Thoracic aorta (tissue), 2 donors: ENCODE results near the gene GALNT9. TPM values are rescaled to one million over a fixed set of nuclear protein-coding genes. Genes with fewer than 3 reads are reported as not detected.

ENCODE experiments used
- ATAC-seq: fragments of 150-250 bp; one replicate; pipeline ENCODE4 v1.8.0; 2017; ENCODE audit warnings: low read depth; ENCODE audit not compliant: insufficient number of reproducible peaks, low FRiP score
- DNase-seq: peaks from one replicate; pipeline ENCODE4 v3.0.0-alpha.2; 2020; ENCODE audit warnings: low spot score
- H3K27ac ChIP-seq, 2 donors: fragments of 200-600 bp; sonication (generic); 1 replicate in 1 of 2; 2 replicates in 1 of 2; pipeline ENCODE4 v1.5.1; 2016; ENCODE audit warnings: mild to moderate bottlenecking in 2 of 2, moderate library complexity in 2 of 2
- H3K27me3 ChIP-seq: fragments of 200-600 bp; sonication (generic); replicated peaks from 2 replicates; pipeline ENCODE4 v1.6.0; 2016; ENCODE audit warnings: mild to moderate bottlenecking; ENCODE audit not compliant: insufficient read depth
- H3K36me3 ChIP-seq: fragments of 200-600 bp; sonication (generic); one replicate; pipeline ENCODE4 v1.5.1; 2016
- H3K4me1 ChIP-seq, 2 donors: fragments of 200-600 bp; sonication (generic); 1 replicate in 1 of 2; 2 replicates in 1 of 2; pipeline versions ENCODE4 v1.5.1 to v1.6.0; 2016; ENCODE audit warnings: low read depth in 2 of 2, mild to moderate bottlenecking in 1 of 2; ENCODE audit not compliant: control insufficient read depth in 1 of 2
- H3K4me3 ChIP-seq: fragments of 200-600 bp; sonication (generic); 2 replicates; pipeline ENCODE4 v1.5.1; 2016; ENCODE audit warnings: mild to moderate bottlenecking
- H3K9me3 ChIP-seq: fragments of 200-600 bp; sonication (generic); 2 replicates; pipeline ENCODE4 v1.5.1; 2016
- CTCF ChIP-seq: fragments of 200-600 bp; sonication (generic); IDR thresholded peaks from one replicate; pipeline ENCODE4 v1.5.1; 2019; ENCODE audit warnings: antibody characterized with exemption
- total RNA-seq, 2 donors: library from RNA; depleted of rRNA; stranded (reverse); fragments of >200 nt; gene quantifications; one replicate each; pipeline versions ENCODE4 v1.1.0 to v1.2.3, GENCODE V29; 2016

Gene GALNT9
- total RNA-seq, 2 donors from 2014 or later, result 1.7 TPM; not detected in 1

- no peak overlapping the region for H3K4me3 ChIP-seq
- no peak for TF ChIP-seq CTCF
Measured at GRCh38 chr12:132276066-132276826, 53.1 kb downstream of the GALNT9 start.

GRCh38 chr12:132275631-132276030, 53.8 kb downstream of the GALNT9 start:
- Histone ChIP-seq H3K4me1 (peaks cover 0 to 7% of the 10 kb centered on the region in 2 donors), H3K4me3 (no peak overlapping the region), H3K36me3 (no peaks in the 10 kb centered on the region), H3K27me3 (no peaks in the 10 kb centered on the region), H3K9me3 (no peaks in the 10 kb centered on the region), H3K27ac (no peak overlapping the region)
- ATAC-seq (no peak), DNase-seq (no peak)
- no peak for TF ChIP-seq CTCF

More at GRCh38 chr12:132276066-132276826, 53.1 kb downstream of the GALNT9 start:
- Histone ChIP-seq H3K9me3 (no peaks in the 10 kb centered on the region), H3K27ac (no peak overlapping the region), H3K4me1 (peaks cover 0 to 7% of the 10 kb centered on the region in 2 donors), H3K36me3 (no peaks in the 10 kb centered on the region), H3K27me3 (no peaks in the 10 kb centered on the region)
- no peak for ATAC-seq
- no peak for DNase-seq

GRCh38 chr12:132275110-132275531, 54.3 kb downstream of the GALNT9 start:
- Histone ChIP-seq H3K27me3 (no peaks in the 10 kb centered on the region), H3K4me1 (peaks cover 0 to 7% of the 10 kb centered on the region in 2 donors), H3K4me3 (no peak overlapping the region), H3K9me3 (no peaks in the 10 kb centered on the region), H3K27ac (no peak overlapping the region), H3K36me3 (no peaks in the 10 kb centered on the region)
- DNase-seq (no peak), ATAC-seq (no peak)
- no peak for TF ChIP-seq CTCF

- peaks cover 0 to 7% of the 10 kb centered on the region in 2 donors for H3K4me1 ChIP-seq
- ATAC-seq (no peak), DNase-seq (no peak)
- H3K27ac ChIP-seq, result no peak overlapping the region
- no peak for TF ChIP-seq CTCF
- no peaks in the 10 kb centered on the region for H3K36me3 ChIP-seq
- no peak overlapping the region for H3K4me3 ChIP-seq
- no peaks in the 10 kb centered on the region for H3K9me3 ChIP-seq
- no peaks in the 10 kb centered on the region for H3K27me3 ChIP-seq
Measured at GRCh38 chr12:132273992-132274334, 55.4 kb downstream of the GALNT9 start.

GRCh38 chr12:132272711-132273110, 56.7 kb downstream of the GALNT9 start:
- DNase-seq (no peak), ATAC-seq (no peak)
- H3K9me3 ChIP-seq, result no peaks in the 10 kb centered on the region
- H3K27me3 ChIP-seq, result no peaks in the 10 kb centered on the region
- no peak overlapping the region for H3K4me3 ChIP-seq
- H3K27ac ChIP-seq, result no peak overlapping the region
- peaks cover 0 to 7% of the 10 kb centered on the region in 2 donors for H3K4me1 ChIP-seq
- no peak for TF ChIP-seq CTCF
- H3K36me3 ChIP-seq, result no peaks in the 10 kb centered on the region
